ENCODE data around the gene DPEP2NB. TPM values are rescaled to one million over a fixed set of nuclear protein-coding genes. Genes with fewer than 3 reads are reported as not detected.
A peak's percentile ranks its signal among the peaks of the same experiment; 100 is the strongest.
"Not testable (repeated sequence)": the region's sequence is repeated elsewhere in the genome, so short reads cannot be mapped to it uniquely, and the experiment has no call there.

DPEP2NB gene
- total RNA-seq, 1 donor from 2014 or later, result not detected

- H3K4me1 ChIP-seq, result no peaks in the 10 kb centered on the region
- peaks cover 2% of the 10 kb centered on the region for H3K9me3 Mint-ChIP-seq
- H3K4me1 Mint-ChIP-seq, result peaks cover 3% of the 10 kb centered on the region
- no peaks in the 10 kb centered on the region for H3K27me3 ChIP-seq
- no peaks in the 10 kb centered on the region for H3K36me3 ChIP-seq
- DNase-seq (ENCODE audit: low spot score), result no peak
- TF ChIP-seq EZH2 (IDR thresholded peaks at IDR 0.05) (no peak), CTCF (IDR thresholded peaks at IDR 0.05) (no peak), EZH2phosphoT487 (IDR thresholded peaks at IDR 0.05) (no peak)
- no peaks in the 10 kb centered on the region for H3K36me3 Mint-ChIP-seq
- no peaks in the 10 kb centered on the region for H3K9me3 ChIP-seq (ENCODE audit: low read depth)
- no peak overlapping the region for H3K27ac ChIP-seq
- H4K20me1 ChIP-seq (ENCODE audit: low read depth), result no peaks in the 10 kb centered on the region
- H3K79me2 ChIP-seq (ENCODE audit: low read depth), result no peaks in the 10 kb centered on the region
- H3F3A ChIP-seq (ENCODE audit: low read depth), result no peaks in the 10 kb centered on the region
- no peak overlapping the region for H2AFZ ChIP-seq (replicated peaks)
- no peak overlapping the region for H3K4me2 ChIP-seq
- H3K27me3 Mint-ChIP-seq (ENCODE audit: insufficient read depth, low read depth), result peaks cover 8% of the 10 kb centered on the region
- H3K4me3 Mint-ChIP-seq, result no peak overlapping the region
- H3K9ac ChIP-seq, result no peak overlapping the region
- H3K27ac Mint-ChIP-seq, result peak overlapping the region; percentile 72
- no peak overlapping the region for H3K4me3 ChIP-seq
Measured at GRCh38 chr16:68000450-68000849, 15.3 kb downstream of the DPEP2NB start.

- no peaks in the 10 kb centered on the region for H3K27me3 ChIP-seq
- no peak for DNase-seq (ENCODE audit: low spot score)
- H3K79me2 ChIP-seq (ENCODE audit: low read depth), result no peaks in the 10 kb centered on the region
- no peak overlapping the region for H3K27ac ChIP-seq
- Mint-ChIP-seq H3K4me1 (peaks cover 3% of the 10 kb centered on the region), H3K36me3 (no peaks in the 10 kb centered on the region), H3K27ac (no peak overlapping the region), H3K9me3 (peaks cover 2% of the 10 kb centered on the region), H3K27me3 (ENCODE audit: insufficient read depth, low read depth) (peaks cover 8% of the 10 kb centered on the region), H3K4me3 (no peak overlapping the region)
- H2AFZ ChIP-seq (replicated peaks), result no peak overlapping the region
- no peak for TF ChIP-seq EZH2 (IDR thresholded peaks at IDR 0.05)
- TF ChIP-seq EZH2phosphoT487 (IDR thresholded peaks at IDR 0.05), result no peak
- TF ChIP-seq CTCF (IDR thresholded peaks at IDR 0.05), result no peak
- H3F3A ChIP-seq (ENCODE audit: low read depth), result no peaks in the 10 kb centered on the region
- H3K4me1 ChIP-seq, result no peaks in the 10 kb centered on the region
- no peaks in the 10 kb centered on the region for H3K36me3 ChIP-seq
- no peak overlapping the region for H3K4me3 ChIP-seq
- H3K9me3 ChIP-seq (ENCODE audit: low read depth), result no peaks in the 10 kb centered on the region
- H3K9ac ChIP-seq, result no peak overlapping the region
- no peaks in the 10 kb centered on the region for H4K20me1 ChIP-seq (ENCODE audit: low read depth)
- H3K4me2 ChIP-seq, result no peak overlapping the region
Measured at GRCh38 chr16:67999985-68000384, 15.7 kb downstream of the DPEP2NB start.

- not testable (repeated sequence) for H3K9ac ChIP-seq
Measured at GRCh38 chr16:67998779-67999688, 16.7 kb downstream of the DPEP2NB start, which contains the start of gene DPEP2. Gene DPEP2 (minus strand): TSS chr16:67999484. CDS start chr16:67993212, 6,272 bp downstream.

GRCh38 chr16:67998231-67998778, 17.4 kb downstream of the DPEP2NB start:
- not testable (repeated sequence) for H3K9ac ChIP-seq; H3K36me3 Mint-ChIP-seq; H3K36me3 ChIP-seq; H3K27me3 Mint-ChIP-seq (ENCODE audit: insufficient read depth, low read depth); H3K27ac Mint-ChIP-seq; H3K4me1 Mint-ChIP-seq; H3K9me3 Mint-ChIP-seq; DNase-seq (ENCODE audit: low spot score); H3K79me2 ChIP-seq (ENCODE audit: low read depth); H3K4me1 ChIP-seq; H3F3A ChIP-seq (ENCODE audit: low read depth); H3K27ac ChIP-seq; H3K4me3 ChIP-seq; H3K4me2 ChIP-seq; H4K20me1 ChIP-seq (ENCODE audit: low read depth); H3K4me3 Mint-ChIP-seq; H3K27me3 ChIP-seq; H3K9me3 ChIP-seq (ENCODE audit: low read depth)
- peak overlapping the region; percentile 15 for H2AFZ ChIP-seq (replicated peaks)

More at GRCh38 chr16:67998779-67999688, 16.7 kb downstream of the DPEP2NB start, which contains the start of gene DPEP2:
- not testable (repeated sequence) for H3K36me3 Mint-ChIP-seq; H3F3A ChIP-seq (ENCODE audit: low read depth); H3K27me3 Mint-ChIP-seq (ENCODE audit: insufficient read depth, low read depth); H3K79me2 ChIP-seq (ENCODE audit: low read depth); DNase-seq (ENCODE audit: low spot score); H3K36me3 ChIP-seq; H3K4me3 ChIP-seq; H3K9me3 Mint-ChIP-seq; H3K4me1 ChIP-seq; H4K20me1 ChIP-seq (ENCODE audit: low read depth); H3K4me1 Mint-ChIP-seq; H3K4me3 Mint-ChIP-seq; H3K4me2 ChIP-seq; H3K27ac ChIP-seq; H3K9me3 ChIP-seq (ENCODE audit: low read depth); H3K27me3 ChIP-seq
- peak within 1 kb of the TSS; percentile 5 for H3K27ac Mint-ChIP-seq
- H2AFZ ChIP-seq (replicated peaks), result peak within 1 kb of the TSS; percentile 15

Data from neural progenitor cell (in vitro differentiated cells).